Heart left ventricle (tissue), 13 donors: ENCODE data around the gene EXOC3L2.

Experiments used
- POLR2A ChIP-seq, 2 donors: fragments of 450-650 bp; IDR thresholded peaks; one replicate each; pipeline ENCODE4 v1.6.1; 2017; ENCODE audit warnings: antibody characterized with exemption in 2 of 2, mild to moderate bottlenecking in 2 of 2, moderate library complexity in 2 of 2
- TF ChIP-seq, protein P1 (sequence below), 12 donors: fragments of 200-600 bp; sonication (generic) in 4 of 12; IDR thresholded peaks; one replicate each; pipeline versions ENCODE4 v1.5.0 to v1.8.0; 2018 to 2022; ENCODE audit warnings: antibody characterized with exemption in 12 of 12, mild to moderate bottlenecking in 5 of 12
- donor health status: ischemic (EF 13 %, LVEDD 7.1; RV severe dilation, severe dysfunction).
- donor health status: DM: no; HTN: yes; CAD: no.
- donor health status: DM: no; HTN: no; CAD: no.
- donor health status: ischemic (EF 25% LVEDD 6.9; RV normal size, moderate dysfunction).
- donor health status: ischemic (EF 25% LVEDD 5.7; RV mildly dilated, moderate dysfunction).
- donor health status: ischemic (EF 35%, LVEDD 5.7; RV mildly dilated, moderate dysfunction).
- donor health status: nonischemic (EF 11% LVEDD 7.7; RV severe dilation, severe dysfunction).
- donor health status: DM: yes; HTN: yes; CAD: no.
- donor health status: PGD.
- donor health status: ischemic (EF 29% LVEDD 5.4; RV normal size, mild dysfunction).
- donor health status: nonischemic (EF 23%, LVEDD 6.1; RV moderate dilation, normal function).

DNA sequence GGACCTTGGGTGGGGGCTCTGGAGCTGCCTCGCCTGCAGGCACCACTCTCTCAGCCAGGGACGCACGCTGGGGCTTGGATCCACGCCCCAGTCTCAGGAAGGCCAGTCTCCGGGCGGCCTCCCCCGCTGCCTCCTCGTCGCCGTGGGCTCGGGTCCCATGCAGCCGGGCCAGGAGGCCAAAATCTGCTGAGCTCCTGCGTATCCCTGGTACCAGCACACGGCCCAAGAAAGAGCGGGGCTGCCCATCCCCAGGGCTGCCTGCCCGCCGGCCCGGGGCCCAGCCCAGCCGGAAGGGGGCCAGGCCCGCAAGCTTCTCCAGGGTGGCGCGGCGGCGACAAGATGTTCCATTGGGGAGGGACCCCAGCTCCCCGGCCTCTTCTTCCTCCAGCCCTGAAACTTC lies 6.7 kb downstream of the EXOC3L2 start:
- TF ChIP-seq, protein P1, sequence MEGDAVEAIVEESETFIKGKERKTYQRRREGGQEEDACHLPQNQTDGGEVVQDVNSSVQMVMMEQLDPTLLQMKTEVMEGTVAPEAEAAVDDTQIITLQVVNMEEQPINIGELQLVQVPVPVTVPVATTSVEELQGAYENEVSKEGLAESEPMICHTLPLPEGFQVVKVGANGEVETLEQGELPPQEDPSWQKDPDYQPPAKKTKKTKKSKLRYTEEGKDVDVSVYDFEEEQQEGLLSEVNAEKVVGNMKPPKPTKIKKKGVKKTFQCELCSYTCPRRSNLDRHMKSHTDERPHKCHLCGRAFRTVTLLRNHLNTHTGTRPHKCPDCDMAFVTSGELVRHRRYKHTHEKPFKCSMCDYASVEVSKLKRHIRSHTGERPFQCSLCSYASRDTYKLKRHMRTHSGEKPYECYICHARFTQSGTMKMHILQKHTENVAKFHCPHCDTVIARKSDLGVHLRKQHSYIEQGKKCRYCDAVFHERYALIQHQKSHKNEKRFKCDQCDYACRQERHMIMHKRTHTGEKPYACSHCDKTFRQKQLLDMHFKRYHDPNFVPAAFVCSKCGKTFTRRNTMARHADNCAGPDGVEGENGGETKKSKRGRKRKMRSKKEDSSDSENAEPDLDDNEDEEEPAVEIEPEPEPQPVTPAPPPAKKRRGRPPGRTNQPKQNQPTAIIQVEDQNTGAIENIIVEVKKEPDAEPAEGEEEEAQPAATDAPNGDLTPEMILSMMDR (IDR thresholded peaks at IDR 0.05), result no peak
- no peak for TF ChIP-seq POLR2A (IDR thresholded peaks at IDR 0.05)
